ENCODE results near the gene HTR1A.

GRCh38 chr5:63958654-63959053 is 3.6 kb downstream of the HTR1A start:
- TF ChIP-seq EZH2 (IDR thresholded peaks at IDR 0.05; ENCODE audit: insufficient read depth, poor library complexity, severe bottlenecking) = no peak
- TF ChIP-seq EZH2phosphoT487 (IDR thresholded peaks at IDR 0.05; ENCODE audit: insufficient read depth, low read depth) = no peak
